ENCODE results near the gene CLEC20A. TPM values are rescaled to one million over a fixed set of nuclear protein-coding genes. Genes with fewer than 3 reads are reported as not detected.

The CLEC20A gene
- total and polyA plus RNA-seq, 8 donors = 0.31 TPM; not detected in 7

- intact Hi-C loops (cut with DNase I; ENCODE audit: low total_unique reads) = loop anchor here (5.0 kb wide), 1 partner anchor 210 kb away; no protein-coding TSS in a partner anchor
Observed at GRCh38 chr1:178541829-178542553, 45.2 kb upstream of the CLEC20A start.

DNA sequence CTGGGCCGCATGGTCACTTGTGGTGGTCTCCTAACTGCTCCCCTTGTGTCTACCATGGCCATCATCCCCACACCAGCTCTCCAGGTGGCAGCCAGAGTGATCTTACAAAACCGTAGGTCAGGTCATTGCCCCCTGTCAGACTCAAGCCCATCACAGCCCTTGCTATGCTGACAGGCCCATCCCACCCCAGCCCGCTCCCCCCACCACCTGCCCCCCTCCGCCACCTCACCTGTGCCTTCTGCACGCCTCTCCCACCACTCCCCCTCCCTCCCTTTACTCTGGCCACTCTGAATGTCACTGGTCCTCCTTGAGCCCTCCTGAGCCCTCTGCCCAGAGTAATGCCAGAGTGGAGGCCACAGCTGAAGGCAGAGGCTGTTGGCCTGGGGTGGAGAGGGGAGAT lies 44.6 kb upstream of the CLEC20A start:
- peaks cover 0 to 3% (median 0%) of the 10 kb centered on the region in 4 donors for H3K36me3 ChIP-seq
- H3K27ac ChIP-seq = peak overlapping the region in 2 of 5 donors; percentile 87 to 88
- DNase-seq = no peak
- peaks cover 18 to 55% (median 43%) of the 10 kb centered on the region in 4 donors for H3K4me1 ChIP-seq
- intact Hi-C loops (cut with DNase I; ENCODE audit: low total_unique reads) = loop anchor here (5.0 kb wide), 1 partner anchor 211 kb away; no protein-coding TSS in a partner anchor
- no peaks in the 10 kb centered on the region for H3K9me3 ChIP-seq
- TF ChIP-seq POLR2AphosphoS5 (IDR thresholded peaks at IDR 0.05) (no peak), EP300 (IDR thresholded peaks at IDR 0.05) (no peak), POLR2A (IDR thresholded peaks at IDR 0.05) (no peak)
- TF ChIP-seq, protein P1, sequence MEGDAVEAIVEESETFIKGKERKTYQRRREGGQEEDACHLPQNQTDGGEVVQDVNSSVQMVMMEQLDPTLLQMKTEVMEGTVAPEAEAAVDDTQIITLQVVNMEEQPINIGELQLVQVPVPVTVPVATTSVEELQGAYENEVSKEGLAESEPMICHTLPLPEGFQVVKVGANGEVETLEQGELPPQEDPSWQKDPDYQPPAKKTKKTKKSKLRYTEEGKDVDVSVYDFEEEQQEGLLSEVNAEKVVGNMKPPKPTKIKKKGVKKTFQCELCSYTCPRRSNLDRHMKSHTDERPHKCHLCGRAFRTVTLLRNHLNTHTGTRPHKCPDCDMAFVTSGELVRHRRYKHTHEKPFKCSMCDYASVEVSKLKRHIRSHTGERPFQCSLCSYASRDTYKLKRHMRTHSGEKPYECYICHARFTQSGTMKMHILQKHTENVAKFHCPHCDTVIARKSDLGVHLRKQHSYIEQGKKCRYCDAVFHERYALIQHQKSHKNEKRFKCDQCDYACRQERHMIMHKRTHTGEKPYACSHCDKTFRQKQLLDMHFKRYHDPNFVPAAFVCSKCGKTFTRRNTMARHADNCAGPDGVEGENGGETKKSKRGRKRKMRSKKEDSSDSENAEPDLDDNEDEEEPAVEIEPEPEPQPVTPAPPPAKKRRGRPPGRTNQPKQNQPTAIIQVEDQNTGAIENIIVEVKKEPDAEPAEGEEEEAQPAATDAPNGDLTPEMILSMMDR (IDR thresholded peaks at IDR 0.05) = no peak
- H3K27me3 ChIP-seq = no peaks in the 10 kb centered on the region
- WGBS, 5 donors = 80 to 95% (median 83%) methylated on average over 4 to 5 of the region's 5 CpGs
- peak overlapping the region in 2 of 4 donors; percentile 82 to 88 for H3K4me3 ChIP-seq

More at GRCh38 chr1:178541829-178542553, 45.2 kb upstream of the CLEC20A start:
- DNase-seq = peak; percentile 65 to 81
- H3K27me3 ChIP-seq = no peaks in the 10 kb centered on the region
- no peaks in the 10 kb centered on the region for H3K9me3 ChIP-seq
- no peak for TF ChIP-seq POLR2A (IDR thresholded peaks at IDR 0.05)
- peaks cover 18 to 49% (median 40%) of the 10 kb centered on the region in 4 donors for H3K4me1 ChIP-seq
- WGBS, 5 donors = 5 to 11% (median 6%) methylated on average over 26 to 33 of the region's 33 CpGs
- H3K36me3 ChIP-seq = peaks cover 0 to 3% (median 2%) of the 10 kb centered on the region in 4 donors
- peak overlapping the region; percentile 58 to 88 (median 87) for H3K27ac ChIP-seq
- H3K4me3 ChIP-seq = peak overlapping the region; percentile 65 to 88 (median 80)

DNA sequence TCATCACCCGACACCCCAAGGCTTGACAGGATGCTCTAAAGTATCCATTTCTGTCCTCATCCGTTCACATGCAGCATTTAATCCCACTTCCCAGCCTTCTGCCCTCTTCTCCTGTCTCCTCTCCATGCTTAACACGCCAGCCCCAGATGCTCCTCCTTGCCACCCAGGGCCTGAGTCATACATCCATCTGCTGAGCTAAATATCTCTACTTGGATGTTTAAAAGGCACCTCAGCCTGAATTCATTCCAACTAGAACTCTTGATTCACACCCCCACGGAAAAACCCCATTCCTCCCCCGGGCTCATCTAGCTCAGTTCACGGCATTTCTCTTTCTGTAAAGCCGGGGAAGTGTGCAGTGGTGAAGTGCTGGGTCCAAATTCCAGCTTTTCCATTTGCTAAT lies 43.9 kb upstream of the CLEC20A start:
- H3K4me1 ChIP-seq = peaks cover 18 to 56% (median 43%) of the 10 kb centered on the region in 4 donors
- intact Hi-C loops (cut with DNase I; ENCODE audit: low total_unique reads) = loop anchor here (5.0 kb wide), 1 partner anchor 212 kb away; no protein-coding TSS in a partner anchor

GRCh38 chr1:178540204-178540603 lies 43.4 kb upstream of the CLEC20A start:
- 80 to 89% (median 82%) methylated on average over 6 of the region's 6 CpGs for WGBS, 5 donors
- Histone ChIP-seq H3K36me3 (no peaks in the 10 kb centered on the region), H3K27ac (no peak overlapping the region), H3K4me1 (peaks cover 18 to 56% (median 41%) of the 10 kb centered on the region in 4 donors), H3K4me3 (no peak overlapping the region), H3K9me3 (no peaks in the 10 kb centered on the region), H3K27me3 (no peaks in the 10 kb centered on the region)
- TF ChIP-seq, protein P1 (IDR thresholded peaks at IDR 0.05) = no peak
- TF ChIP-seq POLR2AphosphoS5 (IDR thresholded peaks at IDR 0.05) = no peak
- TF ChIP-seq POLR2A (IDR thresholded peaks at IDR 0.05) = no peak
- TF ChIP-seq EP300 (IDR thresholded peaks at IDR 0.05) = no peak
- intact Hi-C loops (cut with DNase I; ENCODE audit: low total_unique reads) = loop anchor here (5.0 kb wide), 1 partner anchor 212 kb away; no protein-coding TSS in a partner anchor
- no peak for DNase-seq

More for the DNA sequence above, 43.9 kb upstream of the CLEC20A start:
- Histone ChIP-seq H3K4me3 (no peak overlapping the region), H3K36me3 (no peaks in the 10 kb centered on the region), H3K27ac (no peak overlapping the region), H3K9me3 (no peaks in the 10 kb centered on the region), H3K27me3 (no peaks in the 10 kb centered on the region)
- TF ChIP-seq POLR2AphosphoS5 (IDR thresholded peaks at IDR 0.05) = no peak
- TF ChIP-seq, protein P1 (IDR thresholded peaks at IDR 0.05) = no peak
- no peak for TF ChIP-seq POLR2A (IDR thresholded peaks at IDR 0.05)
- TF ChIP-seq EP300 (IDR thresholded peaks at IDR 0.05) = no peak
- WGBS, 5 donors = 69 to 82% (median 78%) methylated on average over 7 of the region's 7 CpGs
- DNase-seq = no peak

Measured in stomach (tissue), 9 donors.